ENCODE measurements around the gene TRMT10C.

Gene TRMT10C

DNA sequence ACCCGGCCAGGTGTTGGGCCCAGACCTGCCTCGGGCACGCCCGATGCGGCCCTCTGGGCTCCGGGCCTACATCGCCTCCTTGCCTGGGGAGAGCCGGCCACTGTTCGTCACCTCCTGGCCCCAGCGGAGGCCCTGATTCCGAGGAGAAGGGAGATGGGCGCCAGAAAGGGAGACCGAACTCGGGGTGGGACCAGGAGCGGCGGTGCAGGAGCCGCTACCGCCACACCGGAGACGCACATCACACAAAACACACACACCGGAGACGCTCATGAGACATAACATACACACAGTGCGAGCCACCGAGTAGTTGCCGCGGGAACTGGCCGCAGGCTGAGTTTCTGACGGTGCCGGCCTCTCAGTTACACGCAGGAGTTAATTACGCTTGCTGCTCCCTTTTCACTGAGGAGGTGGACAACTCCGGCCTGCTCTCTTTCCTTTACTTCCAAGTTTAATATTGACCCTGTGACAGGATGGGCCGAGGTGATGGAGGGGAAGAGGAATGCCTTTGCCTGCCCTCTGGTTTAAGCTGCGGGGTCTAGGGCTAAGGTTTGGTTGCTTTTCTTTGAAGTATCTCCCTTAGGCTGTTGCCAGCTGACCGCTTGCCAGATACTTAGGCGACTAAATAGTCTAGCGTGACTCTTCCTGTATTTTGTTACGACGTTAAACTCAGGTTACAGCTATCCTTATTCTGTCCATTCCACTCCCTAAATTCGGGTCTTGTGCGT lies 12.9 kb downstream of the TRMT10C start:
- no peaks in the 10 kb centered on the region for H3K4me1 ChIP-seq (ENCODE audit: insufficient read depth, poor library complexity, severe bottlenecking)
- H3K27me3 ChIP-seq (ENCODE audit: insufficient read depth, poor library complexity, severe bottlenecking), result no peaks in the 10 kb centered on the region
- H3K9me3 ChIP-seq (ENCODE audit: severe bottlenecking), result no peaks in the 10 kb centered on the region
- peak; percentile 63 for ATAC-seq (ENCODE audit: low read depth)
- no peak for DNase-seq (ENCODE audit: low spot score)
- peak overlapping the region; percentile 47 for H3K4me3 ChIP-seq (ENCODE audit: severe bottlenecking)
- peak overlapping the region; percentile 89 for H3K27ac ChIP-seq (ENCODE audit: poor library complexity, severe bottlenecking)
- peaks cover 30% of the 10 kb centered on the region for H3K36me3 ChIP-seq (ENCODE audit: low read depth)
- TF ChIP-seq, protein P1, sequence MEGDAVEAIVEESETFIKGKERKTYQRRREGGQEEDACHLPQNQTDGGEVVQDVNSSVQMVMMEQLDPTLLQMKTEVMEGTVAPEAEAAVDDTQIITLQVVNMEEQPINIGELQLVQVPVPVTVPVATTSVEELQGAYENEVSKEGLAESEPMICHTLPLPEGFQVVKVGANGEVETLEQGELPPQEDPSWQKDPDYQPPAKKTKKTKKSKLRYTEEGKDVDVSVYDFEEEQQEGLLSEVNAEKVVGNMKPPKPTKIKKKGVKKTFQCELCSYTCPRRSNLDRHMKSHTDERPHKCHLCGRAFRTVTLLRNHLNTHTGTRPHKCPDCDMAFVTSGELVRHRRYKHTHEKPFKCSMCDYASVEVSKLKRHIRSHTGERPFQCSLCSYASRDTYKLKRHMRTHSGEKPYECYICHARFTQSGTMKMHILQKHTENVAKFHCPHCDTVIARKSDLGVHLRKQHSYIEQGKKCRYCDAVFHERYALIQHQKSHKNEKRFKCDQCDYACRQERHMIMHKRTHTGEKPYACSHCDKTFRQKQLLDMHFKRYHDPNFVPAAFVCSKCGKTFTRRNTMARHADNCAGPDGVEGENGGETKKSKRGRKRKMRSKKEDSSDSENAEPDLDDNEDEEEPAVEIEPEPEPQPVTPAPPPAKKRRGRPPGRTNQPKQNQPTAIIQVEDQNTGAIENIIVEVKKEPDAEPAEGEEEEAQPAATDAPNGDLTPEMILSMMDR (IDR thresholded peaks at IDR 0.05; ENCODE audit: poor library complexity, severe bottlenecking), result no peak

DNA sequence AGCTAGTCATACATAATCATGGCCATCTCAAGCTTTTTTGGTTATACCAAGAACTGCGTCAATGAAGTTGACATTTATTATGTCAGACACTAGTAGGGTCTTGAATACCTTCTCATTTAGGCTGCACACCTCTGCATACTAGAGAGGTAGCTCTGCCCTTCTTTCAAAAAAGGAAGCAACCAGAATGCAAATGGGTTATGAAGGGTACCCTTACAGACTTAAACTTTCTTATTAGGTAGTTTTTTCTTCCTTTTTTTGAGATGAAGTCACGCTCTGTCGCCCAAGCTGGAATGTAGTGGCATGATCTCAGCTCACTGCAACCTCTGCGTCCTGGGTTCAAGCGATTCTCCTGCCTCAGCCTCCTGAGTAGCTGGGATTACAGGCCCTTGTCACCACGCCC lies 15.6 kb downstream of the TRMT10C start:
- H3K4me1 ChIP-seq (ENCODE audit: insufficient read depth, poor library complexity, severe bottlenecking), result no peaks in the 10 kb centered on the region
- no peak for DNase-seq (ENCODE audit: low spot score)
- H3K36me3 ChIP-seq (ENCODE audit: low read depth), result peaks cover 56% of the 10 kb centered on the region
- TF ChIP-seq, protein P1 (IDR thresholded peaks at IDR 0.05; ENCODE audit: poor library complexity, severe bottlenecking), result no peak
- H3K27ac ChIP-seq (ENCODE audit: poor library complexity, severe bottlenecking), result no peak overlapping the region
- H3K9me3 ChIP-seq (ENCODE audit: severe bottlenecking), result no peaks in the 10 kb centered on the region
- no peak overlapping the region for H3K4me3 ChIP-seq (ENCODE audit: severe bottlenecking)
- no peak for ATAC-seq (ENCODE audit: low read depth)
- H3K27me3 ChIP-seq (ENCODE audit: insufficient read depth, poor library complexity, severe bottlenecking), result no peaks in the 10 kb centered on the region

DNA sequence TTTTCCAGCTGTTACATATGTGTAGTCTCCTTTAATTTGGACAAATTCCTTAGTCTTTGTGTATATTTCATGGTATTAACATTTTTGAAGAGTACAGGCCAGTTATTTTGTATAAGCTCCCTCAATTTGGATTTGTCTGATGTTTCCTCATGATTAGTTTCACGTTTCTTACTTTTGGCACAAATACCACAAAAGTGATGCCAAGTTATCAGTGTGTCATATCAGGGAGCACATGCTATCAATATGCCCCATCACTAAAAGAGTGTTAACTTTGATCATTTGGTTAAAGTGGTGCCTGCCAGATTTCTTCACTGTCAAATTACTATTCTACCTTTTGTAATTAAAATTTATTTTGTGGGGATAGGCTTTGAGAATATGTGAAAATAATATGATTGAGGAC lies 26.9 kb downstream of the TRMT10C start:
- Histone ChIP-seq H3K27ac (ENCODE audit: poor library complexity, severe bottlenecking) (no peak overlapping the region), H3K9me3 (ENCODE audit: severe bottlenecking) (no peaks in the 10 kb centered on the region), H3K4me1 (ENCODE audit: insufficient read depth, poor library complexity, severe bottlenecking) (no peaks in the 10 kb centered on the region), H3K4me3 (ENCODE audit: severe bottlenecking) (no peak overlapping the region), H3K27me3 (ENCODE audit: insufficient read depth, poor library complexity, severe bottlenecking) (no peaks in the 10 kb centered on the region), H3K36me3 (ENCODE audit: low read depth) (peaks cover 88% of the 10 kb centered on the region)
- DNase-seq (ENCODE audit: low spot score) (no peak), ATAC-seq (ENCODE audit: low read depth) (no peak)
- TF ChIP-seq, protein P1 (IDR thresholded peaks at IDR 0.05; ENCODE audit: poor library complexity, severe bottlenecking), result no peak

DNA sequence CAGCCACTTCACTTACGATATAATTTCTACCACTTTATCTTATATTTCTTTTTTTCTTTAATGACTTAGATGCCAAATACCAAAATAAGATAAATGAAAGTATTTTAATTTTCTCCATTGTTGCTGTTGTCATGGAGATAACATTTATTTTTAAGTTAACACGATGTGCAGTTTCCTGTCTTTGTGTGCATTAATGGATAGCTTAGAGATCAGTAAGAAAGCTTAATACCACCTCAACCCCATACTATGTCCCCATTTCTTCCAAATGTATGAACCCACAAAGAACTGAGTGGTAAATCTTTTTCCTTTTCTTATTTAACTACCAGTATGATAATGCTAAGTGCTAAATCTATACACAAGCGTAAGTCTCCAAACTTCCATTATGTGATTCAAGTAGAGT lies 29.4 kb downstream of the TRMT10C start:
- peaks cover 88% of the 10 kb centered on the region for H3K36me3 ChIP-seq (ENCODE audit: low read depth)
- no peak overlapping the region for H3K27ac ChIP-seq (ENCODE audit: poor library complexity, severe bottlenecking)
- TF ChIP-seq, protein P1 (IDR thresholded peaks at IDR 0.05; ENCODE audit: poor library complexity, severe bottlenecking), result no peak
- H3K4me3 ChIP-seq (ENCODE audit: severe bottlenecking), result no peak overlapping the region
- ATAC-seq (ENCODE audit: low read depth) (no peak), DNase-seq (ENCODE audit: low spot score) (no peak)
- no peaks in the 10 kb centered on the region for H3K27me3 ChIP-seq (ENCODE audit: insufficient read depth, poor library complexity, severe bottlenecking)
- H3K9me3 ChIP-seq (ENCODE audit: severe bottlenecking), result no peaks in the 10 kb centered on the region
- no peaks in the 10 kb centered on the region for H3K4me1 ChIP-seq (ENCODE audit: insufficient read depth, poor library complexity, severe bottlenecking)

DNA sequence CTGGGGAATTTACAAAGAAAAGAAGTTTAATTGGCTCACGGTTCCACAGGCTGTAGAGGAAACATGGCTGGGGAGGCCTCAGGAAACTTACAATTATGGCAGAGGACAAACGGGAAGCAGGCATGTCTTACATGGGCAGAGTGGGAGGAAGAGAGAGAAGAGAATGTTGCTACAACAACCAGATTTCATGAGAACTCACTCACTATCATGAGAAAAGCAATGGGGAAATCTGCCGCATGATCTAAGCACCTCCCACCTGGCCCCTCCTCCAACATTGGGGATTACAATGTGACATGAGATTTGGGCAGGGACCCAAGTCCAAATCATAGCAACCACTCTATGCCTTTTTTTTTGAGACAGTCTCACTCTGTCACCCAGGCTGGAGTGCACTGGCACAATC lies 41.1 kb downstream of the TRMT10C start:
- H3K36me3 ChIP-seq (ENCODE audit: low read depth), result no peaks in the 10 kb centered on the region
- no peaks in the 10 kb centered on the region for H3K27me3 ChIP-seq (ENCODE audit: insufficient read depth, poor library complexity, severe bottlenecking)
- peak overlapping the region; percentile 5 for H3K27ac ChIP-seq (ENCODE audit: poor library complexity, severe bottlenecking)
- DNase-seq (ENCODE audit: low spot score) (no peak), ATAC-seq (ENCODE audit: low read depth) (no peak)
- TF ChIP-seq, protein P1 (IDR thresholded peaks at IDR 0.05; ENCODE audit: poor library complexity, severe bottlenecking), result no peak
- H3K4me3 ChIP-seq (ENCODE audit: severe bottlenecking), result no peak overlapping the region
- peaks cover 2% of the 10 kb centered on the region for H3K9me3 ChIP-seq (ENCODE audit: severe bottlenecking)
- H3K4me1 ChIP-seq (ENCODE audit: insufficient read depth, poor library complexity, severe bottlenecking), result peaks cover 7% of the 10 kb centered on the region
